Measurements from ENCODE around the gene PSME2.

Gene PSME2

DNA sequence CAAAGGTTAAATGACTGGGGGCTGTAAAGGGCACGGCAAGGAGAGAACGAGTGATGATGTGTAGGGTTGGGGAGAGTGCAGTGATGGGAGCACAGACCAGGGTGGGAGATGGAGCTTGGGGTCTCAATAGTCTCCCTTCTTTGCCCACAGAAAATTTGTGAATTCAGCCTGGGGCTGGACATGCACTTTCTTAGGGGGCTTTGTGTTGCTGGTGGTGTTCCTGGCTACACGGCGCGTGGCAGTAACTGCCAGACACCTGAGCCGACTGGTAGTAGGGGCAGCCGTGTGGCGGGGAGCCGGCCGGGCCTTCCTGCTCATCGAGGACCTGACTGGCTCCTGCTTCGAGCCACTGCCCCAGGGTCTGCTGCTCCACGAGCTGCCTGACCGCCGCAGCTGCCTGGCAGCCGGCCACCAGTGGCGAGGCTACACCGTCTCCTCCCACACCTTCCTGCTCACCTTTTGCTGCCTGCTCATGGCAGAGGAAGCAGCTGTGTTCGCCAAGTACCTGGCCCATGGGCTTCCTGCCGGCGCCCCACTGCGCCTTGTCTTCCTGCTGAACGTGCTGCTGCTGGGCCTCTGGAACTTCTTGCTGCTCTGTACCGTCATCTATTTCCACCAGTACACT lies 14.2 kb downstream of the PSME2 start:
- H3K4me3 ChIP-seq (ENCODE audit: low read depth, low read length) = no peak overlapping the region
- no peak for DNase-seq (ENCODE audit: low read depth)
- TF ChIP-seq POLR2A (IDR thresholded peaks at IDR 0.05; ENCODE audit: extremely low read depth, insufficient read length) = no peak
- TF ChIP-seq MYC (IDR thresholded peaks at IDR 0.05; ENCODE audit: low read depth, low read length) = no peak
- no peak for TF ChIP-seq MAX (IDR thresholded peaks at IDR 0.05; ENCODE audit: low read depth, low read length)
- TF ChIP-seq, protein P1, sequence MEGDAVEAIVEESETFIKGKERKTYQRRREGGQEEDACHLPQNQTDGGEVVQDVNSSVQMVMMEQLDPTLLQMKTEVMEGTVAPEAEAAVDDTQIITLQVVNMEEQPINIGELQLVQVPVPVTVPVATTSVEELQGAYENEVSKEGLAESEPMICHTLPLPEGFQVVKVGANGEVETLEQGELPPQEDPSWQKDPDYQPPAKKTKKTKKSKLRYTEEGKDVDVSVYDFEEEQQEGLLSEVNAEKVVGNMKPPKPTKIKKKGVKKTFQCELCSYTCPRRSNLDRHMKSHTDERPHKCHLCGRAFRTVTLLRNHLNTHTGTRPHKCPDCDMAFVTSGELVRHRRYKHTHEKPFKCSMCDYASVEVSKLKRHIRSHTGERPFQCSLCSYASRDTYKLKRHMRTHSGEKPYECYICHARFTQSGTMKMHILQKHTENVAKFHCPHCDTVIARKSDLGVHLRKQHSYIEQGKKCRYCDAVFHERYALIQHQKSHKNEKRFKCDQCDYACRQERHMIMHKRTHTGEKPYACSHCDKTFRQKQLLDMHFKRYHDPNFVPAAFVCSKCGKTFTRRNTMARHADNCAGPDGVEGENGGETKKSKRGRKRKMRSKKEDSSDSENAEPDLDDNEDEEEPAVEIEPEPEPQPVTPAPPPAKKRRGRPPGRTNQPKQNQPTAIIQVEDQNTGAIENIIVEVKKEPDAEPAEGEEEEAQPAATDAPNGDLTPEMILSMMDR (IDR thresholded peaks at IDR 0.05; ENCODE audit: low read depth, low read length) = no peak

- no peak for DNase-seq (ENCODE audit: low read depth)
- no peak for TF ChIP-seq MYC (IDR thresholded peaks at IDR 0.05; ENCODE audit: low read depth, low read length)
- no peak overlapping the region for H3K4me3 ChIP-seq (ENCODE audit: low read depth, low read length)
These were observed 14.9 kb downstream of the PSME2 start for GRCh38 chr14:24131549-24131966.

DNA sequence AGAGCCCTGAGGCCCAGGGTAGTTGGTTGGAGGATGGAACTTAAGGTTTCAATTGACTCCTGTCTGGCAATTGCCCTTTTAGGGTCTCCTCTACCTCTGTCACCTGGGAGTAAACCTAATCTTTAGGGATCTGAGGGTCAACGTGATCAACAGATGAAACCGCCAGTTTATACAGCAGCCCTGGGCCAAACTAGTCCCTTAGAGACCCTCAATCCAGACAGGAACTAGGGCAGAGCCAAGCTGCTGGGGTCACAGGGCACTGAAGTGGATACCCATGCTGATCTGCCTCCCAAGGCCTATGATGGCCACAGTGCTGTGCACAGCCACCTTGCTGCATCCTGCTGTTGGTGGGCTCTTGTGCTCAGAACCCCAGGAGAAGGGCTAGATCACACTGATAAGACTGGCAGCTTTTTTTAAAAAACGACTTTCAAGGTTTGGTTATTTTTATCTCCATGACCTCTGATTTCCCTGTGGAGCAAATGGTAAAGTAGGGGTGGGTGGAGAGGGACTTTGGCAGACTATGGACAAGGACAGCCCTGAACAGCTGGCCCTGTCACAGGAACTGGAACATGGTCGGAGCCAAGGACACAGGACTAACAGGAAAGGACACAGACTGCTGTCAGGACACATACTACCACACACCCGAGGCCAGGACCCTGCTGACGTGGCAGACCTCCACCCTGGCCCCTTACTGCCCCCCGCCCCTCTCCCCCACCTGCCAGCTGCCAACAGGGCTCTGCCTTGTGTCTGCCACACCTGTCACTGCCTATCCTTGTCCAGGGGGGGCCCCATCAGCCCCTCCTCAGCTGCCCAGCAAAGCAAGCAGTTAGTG lies 15.5 kb downstream of the PSME2 start:
- TF ChIP-seq POLR2A (IDR thresholded peaks at IDR 0.05; ENCODE audit: extremely low read depth, insufficient read length) (no peak), MAX (IDR thresholded peaks at IDR 0.05; ENCODE audit: low read depth, low read length) (no peak), MYC (IDR thresholded peaks at IDR 0.05; ENCODE audit: low read depth, low read length) (no peak)
- TF ChIP-seq, protein P1 (IDR thresholded peaks at IDR 0.05; ENCODE audit: low read depth, low read length) = no peak
- H3K4me3 ChIP-seq (ENCODE audit: low read depth, low read length) = no peak overlapping the region
- no peak for DNase-seq (ENCODE audit: low read depth)

DNA sequence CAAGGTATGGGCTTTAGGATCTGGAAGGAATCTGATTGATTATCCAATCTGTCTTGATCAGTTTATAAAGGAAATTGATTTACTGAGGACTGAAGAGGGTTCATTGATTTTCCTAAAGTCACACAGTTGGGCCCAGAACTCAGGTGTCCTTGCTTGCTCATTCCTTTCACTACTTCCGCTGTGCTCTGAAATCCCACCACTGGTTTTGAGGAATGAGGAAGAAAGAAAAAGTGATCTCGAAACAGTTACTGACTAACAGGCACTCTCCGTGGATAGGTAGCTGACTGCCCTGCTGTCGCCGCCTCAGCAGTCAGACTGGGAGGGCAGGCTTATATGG lies 16.1 kb downstream of the PSME2 start, which contains the start of gene FITM1:
Gene FITM1, plus strand, starts transcription at position 280 of the 337 bp plus-strand sequence. CDS start 905 bp downstream, outside the sequence.
- TF ChIP-seq, protein P1 (IDR thresholded peaks at IDR 0.05; ENCODE audit: low read depth, low read length) = no peak
- no peak for DNase-seq (ENCODE audit: low read depth)
- H3K4me3 ChIP-seq (ENCODE audit: low read depth, low read length) = no peak within 1 kb of the TSS

GRCh38 chr14:24129410-24129998 lies 16.9 kb downstream of the PSME2 start:
- DNase-seq (ENCODE audit: low read depth) = no peak
- H3K4me3 ChIP-seq (ENCODE audit: low read depth, low read length) = no peak overlapping the region
- TF ChIP-seq, protein P1 (IDR thresholded peaks at IDR 0.05; ENCODE audit: low read depth, low read length) = no peak
- TF ChIP-seq MYC (IDR thresholded peaks at IDR 0.05; ENCODE audit: low read depth, low read length) = no peak
- TF ChIP-seq POLR2A (IDR thresholded peaks at IDR 0.05; ENCODE audit: extremely low read depth, insufficient read length) = no peak
- no peak for TF ChIP-seq MAX (IDR thresholded peaks at IDR 0.05; ENCODE audit: low read depth, low read length)

- TF ChIP-seq MYC (IDR thresholded peaks at IDR 0.05; ENCODE audit: low read depth, low read length) (no peak), MAX (IDR thresholded peaks at IDR 0.05; ENCODE audit: low read depth, low read length) (no peak)
These were observed 18.7 kb downstream of the PSME2 start for GRCh38 chr14:24127673-24128072.

More at GRCh38 chr14:24127673-24128072, 18.7 kb downstream of the PSME2 start:
- no peak overlapping the region for H3K4me3 ChIP-seq (ENCODE audit: low read depth, low read length)
- DNase-seq (ENCODE audit: low read depth) = no peak

Data from NB4 (cell line).